Activated T-cell treated with anti-CD3 and anti-CD28 coated beads, Interleukin-2, amount 50 U/mL, for 48 hours (primary cell): ENCODE measurements around the gene UBE2C.

Source experiments
- DNase-seq, 2 experiments: peaks; one replicate each; pipeline ENCODE4 v3.0.0-alpha.2; 2020

UBE2C gene

DNA sequence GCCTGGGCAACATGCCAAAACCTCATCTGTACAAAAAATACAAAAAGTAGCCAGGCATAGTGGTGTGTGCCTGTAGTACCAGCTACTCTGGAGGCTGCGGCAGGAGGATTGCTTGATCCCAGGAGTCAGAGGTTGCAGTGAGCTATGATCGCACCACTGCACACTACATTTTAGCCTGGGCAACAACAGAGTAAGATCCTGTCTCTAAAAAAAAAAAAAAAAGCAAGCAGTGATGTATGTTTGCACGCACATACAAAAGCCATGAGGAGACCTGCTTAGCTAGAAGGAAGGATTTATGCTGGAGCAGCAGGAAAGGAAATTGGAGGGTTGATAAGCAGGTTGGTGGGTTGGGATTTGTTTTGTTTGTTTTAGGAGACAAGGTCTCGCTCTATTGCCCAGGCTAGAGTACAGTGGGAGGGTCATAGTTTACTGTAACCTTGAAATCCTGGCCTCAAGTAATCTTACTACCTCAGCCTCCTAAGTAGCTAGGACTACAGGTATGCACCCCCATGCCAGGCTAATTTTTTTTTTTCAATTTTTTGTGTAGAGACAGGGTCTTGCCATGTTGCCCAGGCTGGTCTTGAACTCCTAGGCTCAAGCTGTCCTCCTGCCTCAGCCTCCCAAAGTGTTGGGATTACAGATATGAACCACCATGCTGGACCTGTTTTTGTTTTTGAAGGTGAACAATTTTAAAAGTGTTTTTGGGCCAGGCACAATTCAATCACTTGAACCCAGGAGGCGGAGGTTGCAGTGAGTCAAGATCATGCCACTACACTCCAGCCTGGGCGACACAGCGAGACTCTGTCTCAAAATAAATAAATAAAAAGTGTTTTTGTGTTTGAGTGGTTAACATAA lies 49.0 kb downstream of the UBE2C start:
- DNase-seq = no peak

DNA sequence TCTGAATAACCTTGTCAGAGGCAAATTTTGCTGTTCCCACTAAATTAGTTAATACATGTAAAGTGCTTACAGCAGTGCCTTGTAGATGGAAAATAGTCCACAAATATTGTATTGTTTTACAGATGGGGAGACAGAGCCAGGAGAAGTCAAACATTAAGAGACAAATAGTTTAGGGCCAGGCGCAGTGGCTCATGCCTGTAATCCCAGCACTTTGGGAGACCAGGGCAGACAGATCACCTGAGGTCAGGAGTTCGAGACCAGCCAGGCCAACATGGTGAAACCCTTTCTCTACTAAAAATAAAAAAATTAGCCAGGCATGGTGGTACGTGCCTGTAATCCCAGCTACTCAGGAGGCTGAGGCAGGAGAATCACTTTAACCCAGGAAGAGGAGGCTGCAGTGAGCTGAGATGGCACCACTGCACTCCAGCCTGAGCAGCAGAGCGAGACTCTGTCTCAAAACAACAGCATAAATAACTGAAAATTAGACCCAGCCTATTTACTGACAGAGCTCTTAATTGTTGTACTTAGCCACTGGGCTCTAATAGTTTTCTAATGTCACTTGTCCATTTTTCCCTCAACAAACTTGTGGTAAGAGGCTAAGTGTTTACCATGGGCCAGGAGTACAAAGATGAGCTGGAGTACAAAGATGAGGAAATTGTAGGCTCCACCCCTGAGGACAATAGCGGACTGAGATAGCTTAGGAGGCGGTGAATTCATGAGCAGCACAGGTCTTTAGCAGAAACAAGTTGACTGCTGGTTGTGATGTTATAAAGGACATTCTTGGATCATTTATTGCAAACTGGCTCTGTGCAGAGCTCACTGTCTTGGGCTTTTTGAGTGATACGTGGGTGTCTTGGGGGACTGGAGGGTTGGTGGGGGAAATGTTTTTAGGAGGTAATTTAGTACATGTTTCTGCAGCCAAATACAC lies 51.4 kb downstream of the UBE2C start:
- no peak for DNase-seq

DNA sequence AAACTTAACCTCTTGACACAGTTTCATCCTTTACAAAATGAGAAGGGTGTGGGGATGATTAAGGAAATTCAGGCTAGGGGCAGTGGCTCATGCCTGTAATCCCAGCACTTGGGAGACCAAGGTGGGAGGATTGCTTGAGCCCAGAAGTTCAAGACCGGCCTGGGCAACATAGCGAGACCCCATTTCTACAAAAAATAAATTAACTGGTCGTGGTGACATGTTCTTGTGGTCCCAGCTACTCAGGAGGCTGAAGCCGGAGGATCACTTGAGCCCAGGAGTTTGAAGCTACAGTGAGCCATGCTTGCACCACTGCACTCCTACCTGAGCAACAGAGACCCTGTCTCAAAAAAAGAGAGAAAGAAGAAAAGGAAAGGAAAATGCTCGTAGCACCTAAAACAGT lies 54.0 kb downstream of the UBE2C start:
- DNase-seq = no peak
